ENCODE data around the gene PWP2.
"Not testable (repeated sequence)": the region's sequence is repeated elsewhere in the genome, so short reads cannot be mapped to it uniquely, and the experiment has no call there.

- not testable (repeated sequence) for TF ChIP-seq JUND (IDR thresholded peaks at IDR 0.05); CTCF (IDR thresholded peaks at IDR 0.05; ENCODE audit: low read depth, low read length, missing input control); HNF4A (conservative IDR thresholded peaks at IDR 0.05); YY1 (IDR thresholded peaks at IDR 0.05); SP1 (IDR thresholded peaks at IDR 0.05); ATF3 (IDR thresholded peaks at IDR 0.05); RAD21 (IDR thresholded peaks at IDR 0.05)
- TF ChIP-seq, protein P1, sequence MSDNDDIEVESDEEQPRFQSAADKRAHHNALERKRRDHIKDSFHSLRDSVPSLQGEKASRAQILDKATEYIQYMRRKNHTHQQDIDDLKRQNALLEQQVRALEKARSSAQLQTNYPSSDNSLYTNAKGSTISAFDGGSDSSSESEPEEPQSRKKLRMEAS (IDR thresholded peaks at IDR 0.05), result not testable (repeated sequence)
- TF ChIP-seq, protein P2, sequence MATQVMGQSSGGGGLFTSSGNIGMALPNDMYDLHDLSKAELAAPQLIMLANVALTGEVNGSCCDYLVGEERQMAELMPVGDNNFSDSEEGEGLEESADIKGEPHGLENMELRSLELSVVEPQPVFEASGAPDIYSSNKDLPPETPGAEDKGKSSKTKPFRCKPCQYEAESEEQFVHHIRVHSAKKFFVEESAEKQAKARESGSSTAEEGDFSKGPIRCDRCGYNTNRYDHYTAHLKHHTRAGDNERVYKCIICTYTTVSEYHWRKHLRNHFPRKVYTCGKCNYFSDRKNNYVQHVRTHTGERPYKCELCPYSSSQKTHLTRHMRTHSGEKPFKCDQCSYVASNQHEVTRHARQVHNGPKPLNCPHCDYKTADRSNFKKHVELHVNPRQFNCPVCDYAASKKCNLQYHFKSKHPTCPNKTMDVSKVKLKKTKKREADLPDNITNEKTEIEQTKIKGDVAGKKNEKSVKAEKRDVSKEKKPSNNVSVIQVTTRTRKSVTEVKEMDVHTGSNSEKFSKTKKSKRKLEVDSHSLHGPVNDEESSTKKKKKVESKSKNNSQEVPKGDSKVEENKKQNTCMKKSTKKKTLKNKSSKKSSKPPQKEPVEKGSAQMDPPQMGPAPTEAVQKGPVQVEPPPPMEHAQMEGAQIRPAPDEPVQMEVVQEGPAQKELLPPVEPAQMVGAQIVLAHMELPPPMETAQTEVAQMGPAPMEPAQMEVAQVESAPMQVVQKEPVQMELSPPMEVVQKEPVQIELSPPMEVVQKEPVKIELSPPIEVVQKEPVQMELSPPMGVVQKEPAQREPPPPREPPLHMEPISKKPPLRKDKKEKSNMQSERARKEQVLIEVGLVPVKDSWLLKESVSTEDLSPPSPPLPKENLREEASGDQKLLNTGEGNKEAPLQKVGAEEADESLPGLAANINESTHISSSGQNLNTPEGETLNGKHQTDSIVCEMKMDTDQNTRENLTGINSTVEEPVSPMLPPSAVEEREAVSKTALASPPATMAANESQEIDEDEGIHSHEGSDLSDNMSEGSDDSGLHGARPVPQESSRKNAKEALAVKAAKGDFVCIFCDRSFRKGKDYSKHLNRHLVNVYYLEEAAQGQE (IDR thresholded peaks at IDR 0.05), result not testable (repeated sequence)
Observed at GRCh38 chr21:44127827-44128226, 20.6 kb downstream of the PWP2 start.

Data from liver (tissue), 3 donors.